Neutrophil (primary cell): Measurements from ENCODE around the gene SHOC2.

Experiments used
- H3K27ac ChIP-seq: fragments of 200-600 bp; sonication (generic); 2 replicates; pipeline ENCODE4 v1.5.1; 2016; ENCODE audit warnings: mild to moderate bottlenecking, moderate library complexity
- H3K27me3 ChIP-seq: fragments of 200-600 bp; sonication (generic); 2 replicates; pipeline ENCODE4 v1.6.0; 2016; ENCODE audit warnings: mild to moderate bottlenecking
- H3K36me3 ChIP-seq: fragments of 200-600 bp; sonication (generic); 2 replicates; pipeline ENCODE4 v1.5.1; 2017
- H3K4me1 ChIP-seq, 2 experiments: fragments of 200-600 bp in 1 of 2; sonication (generic) in 1 of 2; 1 replicate in 1 of 2; 2 replicates in 1 of 2; pipeline versions ENCODE4 v1.5.1 to v1.6.1; 2013 to 2016; ENCODE audit warnings: low read depth in 1 of 2, low read length in 1 of 2, mild to moderate bottlenecking in 1 of 2, moderate library complexity in 1 of 2; ENCODE audit not compliant: control insufficient read depth in 1 of 2, insufficient read depth in 1 of 2
- H3K4me3 ChIP-seq, 2 experiments: fragments of 200-600 bp in 1 of 2; sonication (generic) in 1 of 2; 1 replicate in 1 of 2; 2 replicates in 1 of 2; pipeline ENCODE4 v1.5.1; 2013 to 2016; ENCODE audit warnings: low read depth in 1 of 2, low read length in 1 of 2, mild to moderate bottlenecking in 1 of 2, moderate library complexity in 1 of 2
- H3K9me3 ChIP-seq: fragments of 200-600 bp; sonication (generic); 2 replicates; pipeline ENCODE4 v1.5.1; 2016
- TF ChIP-seq, protein P1 (sequence below): fragments of 200-600 bp; sonication (generic); IDR thresholded peaks from 2 replicates; pipeline ENCODE4 v1.5.1; 2016; ENCODE audit warnings: antibody characterized with exemption

The SHOC2 gene

DNA sequence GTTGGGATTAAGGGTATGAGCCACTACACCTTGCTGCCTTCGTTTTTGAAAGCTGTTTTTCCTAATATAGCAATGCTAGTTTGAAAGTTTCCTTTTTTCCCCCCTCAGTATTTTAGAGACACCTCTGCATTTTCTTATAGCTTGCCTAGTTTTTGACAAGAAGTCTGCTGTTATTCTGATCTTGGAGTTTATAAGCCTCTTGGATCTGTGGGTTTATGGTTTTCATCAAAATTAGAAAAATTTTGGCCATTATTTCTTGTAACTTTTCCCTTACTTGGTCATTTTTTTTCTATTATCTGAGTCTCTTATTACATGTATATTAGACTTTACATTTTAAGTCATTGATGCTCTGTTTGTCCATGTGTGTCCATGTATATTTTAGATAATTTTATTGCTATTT, 57.2 kb downstream of the SHOC2 start:
- Histone ChIP-seq H3K4me1 (peaks cover 0 to 3% of the 10 kb centered on the region in 2 experiments), H3K36me3 (no peaks in the 10 kb centered on the region), H3K4me3 (no peak overlapping the region), H3K27me3 (no peaks in the 10 kb centered on the region), H3K27ac (no peak overlapping the region), H3K9me3 (no peaks in the 10 kb centered on the region)
- TF ChIP-seq, protein P1, sequence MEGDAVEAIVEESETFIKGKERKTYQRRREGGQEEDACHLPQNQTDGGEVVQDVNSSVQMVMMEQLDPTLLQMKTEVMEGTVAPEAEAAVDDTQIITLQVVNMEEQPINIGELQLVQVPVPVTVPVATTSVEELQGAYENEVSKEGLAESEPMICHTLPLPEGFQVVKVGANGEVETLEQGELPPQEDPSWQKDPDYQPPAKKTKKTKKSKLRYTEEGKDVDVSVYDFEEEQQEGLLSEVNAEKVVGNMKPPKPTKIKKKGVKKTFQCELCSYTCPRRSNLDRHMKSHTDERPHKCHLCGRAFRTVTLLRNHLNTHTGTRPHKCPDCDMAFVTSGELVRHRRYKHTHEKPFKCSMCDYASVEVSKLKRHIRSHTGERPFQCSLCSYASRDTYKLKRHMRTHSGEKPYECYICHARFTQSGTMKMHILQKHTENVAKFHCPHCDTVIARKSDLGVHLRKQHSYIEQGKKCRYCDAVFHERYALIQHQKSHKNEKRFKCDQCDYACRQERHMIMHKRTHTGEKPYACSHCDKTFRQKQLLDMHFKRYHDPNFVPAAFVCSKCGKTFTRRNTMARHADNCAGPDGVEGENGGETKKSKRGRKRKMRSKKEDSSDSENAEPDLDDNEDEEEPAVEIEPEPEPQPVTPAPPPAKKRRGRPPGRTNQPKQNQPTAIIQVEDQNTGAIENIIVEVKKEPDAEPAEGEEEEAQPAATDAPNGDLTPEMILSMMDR, result no peak

DNA sequence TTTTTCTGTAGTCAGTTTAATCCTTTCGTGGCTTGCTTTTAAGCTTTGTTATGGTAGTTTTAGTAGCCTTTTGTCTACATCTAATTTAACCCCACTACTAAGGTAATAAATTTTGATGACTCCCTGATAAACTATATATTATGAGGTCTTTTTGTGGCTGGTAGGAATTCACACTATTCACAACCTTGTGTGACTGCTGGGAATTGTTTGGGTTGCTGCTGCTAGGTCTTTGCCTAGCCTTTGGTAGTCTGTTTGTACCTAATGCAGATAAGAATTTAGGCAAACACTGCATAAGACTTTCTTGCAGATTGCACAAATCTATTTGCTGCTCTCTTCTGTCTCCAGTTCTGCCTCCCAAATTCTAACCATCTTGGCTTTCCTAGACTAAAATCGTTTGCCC, 58.3 kb downstream of the SHOC2 start:
- Histone ChIP-seq H3K27ac (no peak overlapping the region), H3K4me3 (no peak overlapping the region), H3K9me3 (no peaks in the 10 kb centered on the region), H3K4me1 (no peaks in the 10 kb centered on the region), H3K27me3 (no peaks in the 10 kb centered on the region), H3K36me3 (no peaks in the 10 kb centered on the region)
- TF ChIP-seq, protein P1, result no peak

DNA sequence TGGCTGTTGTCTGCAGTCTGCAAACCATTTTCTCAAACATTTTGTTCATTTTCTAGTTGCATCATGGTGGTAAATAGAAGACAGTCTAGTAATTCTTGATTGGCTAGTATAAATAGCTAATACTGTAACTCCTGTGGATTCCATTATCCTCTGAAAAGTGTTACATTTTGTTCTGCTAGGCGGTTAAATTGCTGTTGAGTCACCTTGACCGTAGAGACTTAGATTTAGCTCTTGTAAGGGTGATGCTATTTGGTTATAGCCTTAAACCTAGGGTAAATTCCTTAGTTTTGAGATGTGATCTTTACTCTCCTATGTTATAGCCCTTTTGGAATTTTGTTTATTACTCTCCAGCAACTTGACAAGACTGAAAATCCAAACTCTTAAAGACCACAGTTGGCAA, 58.8 kb downstream of the SHOC2 start:
- TF ChIP-seq, protein P1, result no peak
- Histone ChIP-seq H3K4me1 (no peaks in the 10 kb centered on the region), H3K27me3 (no peaks in the 10 kb centered on the region), H3K27ac (no peak overlapping the region), H3K9me3 (no peaks in the 10 kb centered on the region), H3K36me3 (no peaks in the 10 kb centered on the region), H3K4me3 (no peak overlapping the region)

DNA sequence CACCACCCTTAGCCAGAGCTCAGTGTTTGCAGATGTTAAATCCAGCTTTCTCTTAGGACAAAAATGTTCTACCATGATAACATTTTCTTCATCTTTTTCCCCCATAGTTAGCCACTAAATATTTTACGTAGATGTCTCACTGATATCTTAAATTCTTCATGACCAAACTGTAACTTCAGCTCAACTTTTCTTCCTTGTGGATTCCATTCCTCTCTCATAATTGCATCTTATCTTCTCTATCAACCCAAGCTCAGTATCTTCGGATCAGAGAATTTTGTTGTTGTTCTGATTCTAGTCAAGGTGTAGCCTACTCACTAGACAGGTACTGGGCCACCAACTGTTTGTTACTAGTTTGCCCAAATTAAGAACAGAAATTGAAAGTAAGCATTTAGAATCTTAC, 60.2 kb downstream of the SHOC2 start:
- Histone ChIP-seq H3K27me3 (no peaks in the 10 kb centered on the region), H3K27ac (peak overlapping the region; percentile 56), H3K4me1 (no peaks in the 10 kb centered on the region), H3K36me3 (no peaks in the 10 kb centered on the region), H3K9me3 (no peaks in the 10 kb centered on the region), H3K4me3 (no peak overlapping the region)
- TF ChIP-seq, protein P1, result no peak

DNA sequence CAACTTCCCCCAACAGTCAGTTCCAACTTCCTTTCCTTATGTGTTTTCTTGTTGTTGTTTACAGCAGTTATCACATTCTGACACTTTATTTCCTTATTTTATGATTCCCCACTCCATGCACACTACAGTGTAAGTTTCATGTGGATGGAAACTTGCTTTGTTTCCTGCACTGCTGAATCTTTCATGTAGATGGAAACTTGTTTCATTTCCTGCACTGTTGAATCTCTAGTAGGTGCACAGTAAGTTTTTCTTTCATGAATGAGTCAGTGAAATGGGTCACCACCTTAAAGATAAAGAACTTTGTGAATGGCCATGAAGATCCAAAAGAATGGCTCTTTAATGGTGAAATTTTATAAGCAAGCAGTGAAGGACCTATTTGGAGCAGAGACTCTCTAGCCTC, 61.4 kb downstream of the SHOC2 start:
- H3K4me3 ChIP-seq, result no peak overlapping the region
- TF ChIP-seq, protein P1, result no peak
- no peaks in the 10 kb centered on the region for H3K36me3 ChIP-seq
- no peaks in the 10 kb centered on the region for H3K4me1 ChIP-seq
- H3K9me3 ChIP-seq, result no peaks in the 10 kb centered on the region
- H3K27ac ChIP-seq, result peak overlapping the region; percentile 63
- H3K27me3 ChIP-seq, result no peaks in the 10 kb centered on the region

DNA sequence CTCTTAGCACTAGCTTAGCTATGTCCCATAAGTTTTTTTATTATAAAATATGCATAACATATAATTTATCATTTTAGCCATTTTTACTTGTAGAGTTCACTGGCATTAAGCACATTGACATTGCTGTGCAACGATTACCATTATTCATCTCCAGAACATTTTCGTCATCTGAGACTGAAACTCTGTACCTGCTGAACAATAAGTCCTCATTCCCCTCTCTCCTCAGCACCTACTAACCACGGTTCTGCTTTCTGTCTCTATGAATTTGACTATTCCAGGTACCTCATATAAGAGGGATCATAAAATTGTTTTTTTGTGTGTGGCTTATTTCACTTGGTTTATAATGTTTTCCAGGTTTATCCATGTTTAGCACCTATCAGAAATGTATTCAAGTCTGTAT, 64.1 kb downstream of the SHOC2 start:
- TF ChIP-seq, protein P1, result no peak
- Histone ChIP-seq H3K27ac (no peak overlapping the region), H3K4me3 (no peak overlapping the region), H3K9me3 (no peaks in the 10 kb centered on the region), H3K36me3 (peaks cover 10% of the 10 kb centered on the region), H3K4me1 (no peaks in the 10 kb centered on the region), H3K27me3 (no peaks in the 10 kb centered on the region)
